Inflammatory macrophage treated with lipopolysaccharide for 1 hour (primary cell): ENCODE data around the gene LAMP1.
"Not testable (repeated sequence)": the region's sequence is repeated elsewhere in the genome, so short reads cannot be mapped to it uniquely, and the experiment has no call there.

Experiments
- DNase-seq, 2 donors: peaks; one replicate each; pipeline ENCODE4 v3.0.0-alpha.2; 2020 to 2022

Gene LAMP1

DNA sequence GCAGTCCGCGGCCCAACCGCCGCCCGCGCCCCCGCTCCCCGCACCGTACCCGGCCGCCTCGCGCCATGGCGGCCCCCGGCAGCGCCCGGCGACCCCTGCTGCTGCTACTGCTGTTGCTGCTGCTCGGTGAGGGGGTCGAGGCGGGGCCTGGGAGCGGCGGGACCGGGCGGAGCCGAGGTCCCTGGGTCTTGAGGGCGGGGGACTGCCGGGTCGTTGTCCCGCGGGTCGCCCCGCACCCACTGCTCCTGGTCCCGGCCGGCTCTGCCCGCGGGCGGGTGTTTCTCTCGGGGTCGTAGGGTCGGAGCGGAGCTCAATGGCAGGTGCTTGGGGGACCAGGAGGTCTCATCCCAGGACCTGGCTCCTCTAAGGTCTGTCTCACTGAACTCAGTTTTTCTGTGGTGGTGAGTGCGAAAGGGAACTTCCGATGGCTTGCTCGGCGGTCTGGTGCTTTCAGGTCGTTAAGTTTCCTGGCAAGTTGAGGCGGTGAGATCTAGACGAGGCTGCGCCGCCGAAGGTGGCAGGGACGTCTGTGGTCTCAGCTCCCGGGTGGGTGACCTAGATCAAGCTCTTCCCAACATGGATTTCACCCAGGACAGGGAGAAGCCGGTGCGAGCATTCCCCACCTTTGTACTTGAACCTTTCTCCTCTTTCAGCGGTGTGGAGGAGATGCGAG is 467 bp downstream of the LAMP1 start:
- DNase-seq = peak; percentile 52 to 55

DNA sequence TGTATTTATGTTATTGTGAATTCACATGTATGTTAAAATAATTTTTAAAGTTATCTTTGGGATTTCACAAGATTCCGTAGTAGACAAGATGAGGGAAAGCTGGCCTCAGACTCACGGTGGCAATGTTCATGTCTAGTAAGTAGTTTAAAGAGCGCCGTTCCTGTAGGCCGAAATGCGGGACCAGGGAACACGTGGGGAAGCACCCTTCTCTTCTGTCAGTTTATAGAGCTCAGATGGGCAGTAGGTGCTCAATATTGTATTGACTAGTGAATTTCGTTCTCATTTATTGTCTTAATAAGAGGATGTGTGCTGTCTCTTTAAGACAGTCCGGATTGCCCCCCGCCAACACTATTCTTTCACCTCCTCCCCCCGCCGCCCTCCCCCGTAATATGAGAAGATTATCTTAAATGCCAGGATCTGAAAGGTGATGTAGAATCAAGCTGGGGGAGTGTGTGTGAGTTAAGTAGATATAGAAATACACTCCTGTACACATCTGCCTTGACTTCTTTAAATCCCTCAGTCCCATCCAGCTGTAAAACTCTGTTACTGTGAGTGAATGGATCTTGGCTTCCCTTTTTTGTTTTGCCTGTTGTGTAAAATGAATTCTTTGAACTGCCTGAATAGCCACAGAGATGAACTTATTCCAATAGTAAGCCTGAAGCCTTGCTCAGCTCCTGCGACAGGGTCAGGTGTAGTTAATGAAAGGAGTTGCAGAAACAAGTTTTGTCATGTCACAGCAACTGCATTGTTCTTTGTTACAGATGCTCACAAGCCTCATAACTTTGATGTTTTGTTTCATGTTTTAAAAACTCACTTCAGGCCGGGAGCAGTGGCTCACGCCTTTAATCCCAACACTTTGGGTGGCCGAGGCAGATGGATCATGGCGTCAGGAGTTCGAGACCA is 1.3 kb downstream of the LAMP1 start:
- DNase-seq = peak; percentile 29 to 46

DNA sequence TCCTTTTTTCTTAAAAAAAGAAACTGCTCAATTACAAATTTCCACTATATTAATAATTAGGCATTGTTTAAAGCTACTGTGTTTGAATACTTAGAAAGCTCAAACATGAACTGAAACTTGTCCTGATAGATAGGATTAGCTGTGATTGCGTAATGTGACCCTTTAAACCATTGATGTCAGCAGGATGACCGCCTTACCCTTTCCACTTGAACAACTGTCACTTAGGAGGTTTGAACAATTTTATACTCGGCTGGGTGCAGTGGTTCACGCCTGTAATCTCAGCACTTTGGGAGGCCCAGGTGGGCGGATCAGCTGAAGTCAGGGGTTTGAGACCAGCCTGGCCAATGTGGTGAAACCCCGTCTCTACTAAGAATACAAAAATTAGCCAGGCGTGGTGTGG is 2.9 kb downstream of the LAMP1 start:
- peak; percentile 70 to 83 for DNase-seq

DNA sequence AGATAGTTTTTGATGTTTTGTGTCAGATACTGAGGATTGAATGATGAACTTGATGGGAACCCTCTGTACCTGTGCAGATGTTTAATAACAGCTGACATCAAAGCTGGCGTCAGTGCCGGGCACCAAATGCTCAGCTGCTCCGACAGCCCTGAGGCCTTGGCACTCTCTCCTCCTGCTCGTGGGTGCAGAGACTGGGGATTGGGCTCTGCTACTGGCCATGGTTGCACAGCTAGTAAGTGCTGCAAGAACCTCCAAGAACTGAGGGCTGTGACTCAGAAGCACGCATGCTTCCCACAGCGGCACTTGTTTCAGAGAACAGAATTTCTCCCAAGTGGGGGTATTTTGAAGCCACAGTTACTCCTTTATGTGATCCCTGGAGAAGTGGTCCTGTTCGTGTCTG is 5.9 kb downstream of the LAMP1 start:
- DNase-seq = peak in 1 of 2 donors; percentile 69

DNA sequence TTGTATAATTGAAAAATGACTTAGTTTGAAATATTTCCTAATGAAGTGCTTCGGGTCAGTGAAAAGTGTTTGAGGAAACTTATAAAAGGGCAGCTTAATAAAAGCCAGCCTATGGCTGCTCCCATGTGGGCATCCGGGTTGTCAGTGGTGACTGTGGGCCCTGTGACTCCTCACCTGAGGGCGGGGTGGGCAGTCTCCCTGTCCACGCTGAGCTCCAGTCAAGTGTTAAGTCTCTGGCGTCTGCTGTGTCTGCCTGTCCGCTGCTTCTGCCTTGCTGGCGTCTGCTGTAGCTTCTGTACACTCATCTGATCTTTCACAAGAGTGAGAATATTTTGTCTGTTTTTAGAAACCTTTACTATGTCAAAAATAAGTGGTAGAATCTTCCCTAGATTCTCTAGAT is 7.1 kb downstream of the LAMP1 start:
- no peak for DNase-seq

DNA sequence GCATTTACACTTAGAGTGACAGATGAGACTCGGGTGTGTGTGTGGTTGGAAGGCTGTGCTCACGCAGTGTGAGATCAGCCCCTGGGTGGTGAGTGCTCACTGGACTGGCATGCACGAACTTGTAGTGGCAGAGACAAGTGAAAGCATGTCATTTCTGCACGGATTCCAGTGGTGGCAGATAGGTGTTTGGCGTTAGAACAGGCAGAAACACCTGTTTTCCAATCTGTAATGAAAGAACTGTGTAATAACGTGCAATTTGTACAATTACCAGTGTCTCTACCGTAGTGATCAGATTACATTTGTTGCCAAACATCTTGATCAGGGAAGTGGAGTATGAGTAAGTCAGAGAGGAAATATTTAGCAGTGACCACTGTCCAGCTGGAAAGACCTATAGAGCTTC is 8.2 kb downstream of the LAMP1 start:
- DNase-seq = no peak

DNA sequence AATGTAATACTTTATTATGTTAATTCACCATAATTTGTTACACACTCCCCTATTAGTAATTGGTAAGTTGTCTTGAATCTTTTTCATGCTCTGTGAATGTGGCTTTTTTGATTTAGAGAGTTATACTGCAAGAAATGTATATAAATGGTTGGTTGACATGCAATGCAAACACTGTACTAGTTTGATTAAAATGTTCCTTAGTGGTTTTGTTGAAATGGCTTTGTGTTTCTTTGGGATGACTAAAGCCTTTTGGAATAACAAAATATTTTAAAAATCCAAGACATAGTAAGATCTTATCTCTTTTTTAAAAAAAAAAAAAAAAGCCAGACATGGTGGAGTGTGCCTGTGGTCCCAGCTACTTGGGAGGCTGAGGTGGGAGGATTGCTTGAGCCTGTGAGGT is 10.5 kb downstream of the LAMP1 start:
- no peak for DNase-seq

DNA sequence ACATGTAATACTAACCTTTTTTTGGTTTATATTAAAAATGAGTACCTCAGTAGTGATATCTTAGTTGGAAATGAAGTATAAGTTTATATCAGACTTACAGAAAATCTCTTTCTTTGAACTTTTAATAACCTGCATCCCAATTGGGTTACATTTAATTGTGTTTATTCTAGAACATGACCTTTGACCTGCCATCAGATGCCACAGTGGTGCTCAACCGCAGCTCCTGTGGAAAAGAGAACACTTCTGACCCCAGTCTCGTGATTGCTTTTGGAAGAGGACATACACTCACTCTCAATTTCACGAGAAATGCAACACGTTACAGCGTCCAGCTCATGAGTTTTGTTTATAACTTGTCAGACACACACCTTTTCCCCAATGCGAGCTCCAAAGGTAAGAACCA is 12.4 kb downstream of the LAMP1 start:
- no peak for DNase-seq

DNA sequence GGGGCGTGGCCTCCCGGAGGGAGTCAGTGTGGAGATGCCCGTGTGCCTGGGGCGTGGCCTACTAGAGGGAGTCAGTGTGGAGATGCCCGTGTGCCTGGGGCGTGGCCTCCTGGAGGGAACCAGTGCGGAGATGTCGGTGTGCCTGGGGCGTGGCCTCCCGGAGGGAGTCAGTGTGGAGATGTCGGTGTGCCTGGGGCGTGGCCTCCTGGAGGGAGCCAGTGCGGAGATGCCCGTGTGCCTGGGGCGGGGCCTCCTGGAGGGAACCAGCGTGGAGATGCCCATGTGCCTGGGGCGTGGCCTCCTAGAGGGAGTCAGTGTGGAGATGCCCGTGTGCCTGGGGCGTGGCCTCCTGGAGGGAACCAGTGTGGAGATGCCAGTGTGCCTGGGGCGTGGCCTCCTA is 17.1 kb downstream of the LAMP1 start:
- DNase-seq = not testable (repeated sequence)

DNA sequence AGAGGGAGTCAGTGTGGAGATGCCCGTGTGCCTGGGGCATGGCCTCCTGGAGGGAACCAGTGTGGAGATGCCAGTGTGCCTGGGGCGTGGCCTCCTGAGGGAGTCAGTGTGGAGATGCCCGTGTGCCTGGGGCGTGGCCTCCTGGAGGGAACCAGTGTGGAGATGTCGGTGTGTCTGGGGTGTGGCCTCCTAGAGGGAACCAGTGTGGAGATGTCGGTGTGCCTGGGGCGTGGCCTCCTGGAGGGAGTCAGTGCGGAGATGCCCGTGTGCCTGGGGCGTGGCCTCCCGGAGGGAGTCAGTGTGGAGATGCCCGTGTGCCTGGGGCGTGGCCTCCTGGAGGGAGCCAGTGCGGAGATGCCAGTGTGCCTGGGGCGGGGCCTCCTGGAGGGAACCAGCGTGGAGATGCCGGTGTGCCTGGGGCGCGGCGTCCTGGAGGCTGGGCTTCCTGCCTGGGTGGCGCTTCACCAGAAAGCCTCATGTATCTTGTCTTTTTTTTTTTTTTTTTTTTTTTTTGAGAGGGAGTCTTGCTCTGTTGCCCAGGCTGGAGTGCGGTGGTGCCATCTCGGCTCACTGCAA is 17.9 kb downstream of the LAMP1 start:
- DNase-seq = peak in 1 of 2 donors; percentile 21

DNA sequence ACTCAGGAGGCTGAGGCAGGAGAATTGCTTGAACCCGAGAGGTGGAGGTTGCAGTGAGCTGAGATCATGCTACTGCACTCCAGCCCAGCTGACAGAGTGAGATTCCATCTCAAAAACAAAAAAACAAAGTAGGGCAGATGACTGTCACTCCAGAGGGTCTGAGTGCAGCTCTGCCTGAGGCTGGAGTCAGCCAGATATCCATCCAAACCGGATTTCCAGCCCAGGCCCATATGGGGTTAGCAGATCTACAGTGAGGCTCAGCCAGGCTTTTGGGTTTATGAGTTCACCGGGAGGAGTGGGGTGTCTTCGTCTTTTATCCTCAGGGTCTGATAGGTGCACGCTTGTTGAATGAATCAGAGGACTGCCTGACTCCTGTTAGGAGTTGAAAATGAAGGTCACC is 19.0 kb downstream of the LAMP1 start:
- DNase-seq = no peak

DNA sequence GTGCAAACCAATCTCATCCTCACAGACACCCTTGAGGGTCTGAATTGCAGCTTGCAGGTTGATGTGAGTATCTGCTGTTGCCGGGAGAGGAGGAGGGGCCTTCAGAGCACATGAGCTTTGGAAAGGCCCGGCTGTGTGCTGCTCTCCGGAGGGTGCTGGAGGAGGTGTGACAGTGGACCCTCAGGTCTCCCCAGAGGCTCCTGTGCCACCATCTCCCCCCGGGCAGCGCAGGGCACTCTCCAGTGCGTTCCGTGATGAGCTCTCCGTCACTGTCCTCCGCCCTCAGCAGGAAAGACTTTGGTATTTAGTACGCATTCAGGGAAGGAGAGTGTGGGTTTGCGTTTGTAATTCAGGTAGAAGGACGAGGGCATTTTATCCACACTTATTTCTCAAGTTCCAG is 20.0 kb downstream of the LAMP1 start:
- DNase-seq = no peak

DNA sequence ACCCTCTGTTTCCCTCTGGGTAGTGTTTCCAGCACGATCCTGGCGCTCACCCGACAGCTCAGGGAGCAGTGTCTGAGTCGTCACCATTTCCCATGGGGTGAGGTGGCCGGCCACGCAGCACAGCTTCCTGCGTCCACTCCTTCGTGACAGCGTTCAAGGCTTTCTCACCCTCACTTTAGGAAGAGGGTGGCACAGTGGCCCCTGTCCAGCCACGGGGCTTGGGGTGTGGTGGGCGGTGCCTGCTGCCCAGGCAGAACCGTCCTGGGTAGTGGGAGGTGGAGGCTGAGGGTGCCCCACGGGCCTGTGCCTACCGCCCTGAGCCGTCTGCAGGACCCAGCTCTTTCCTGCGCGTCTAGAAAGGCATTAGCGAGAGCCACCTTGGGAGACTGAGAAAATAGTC is 21.9 kb downstream of the LAMP1 start:
- DNase-seq = no peak

DNA sequence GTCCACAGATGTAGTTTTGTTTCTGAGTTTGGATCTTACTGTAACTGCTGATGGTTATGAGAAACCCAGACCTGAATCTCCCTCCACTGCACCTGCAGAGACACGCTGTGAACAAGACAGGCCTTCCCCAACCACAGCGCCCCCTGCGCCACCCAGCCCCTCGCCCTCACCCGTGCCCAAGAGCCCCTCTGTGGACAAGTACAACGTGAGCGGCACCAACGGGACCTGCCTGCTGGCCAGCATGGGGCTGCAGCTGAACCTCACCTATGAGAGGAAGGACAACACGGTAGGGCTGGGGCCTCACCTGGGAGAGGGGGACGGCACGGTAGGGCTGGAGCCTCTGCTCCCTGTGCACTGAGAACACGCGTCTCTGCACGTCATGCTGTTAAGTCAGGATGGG is 22.3 kb downstream of the LAMP1 start:
- no peak for DNase-seq

DNA sequence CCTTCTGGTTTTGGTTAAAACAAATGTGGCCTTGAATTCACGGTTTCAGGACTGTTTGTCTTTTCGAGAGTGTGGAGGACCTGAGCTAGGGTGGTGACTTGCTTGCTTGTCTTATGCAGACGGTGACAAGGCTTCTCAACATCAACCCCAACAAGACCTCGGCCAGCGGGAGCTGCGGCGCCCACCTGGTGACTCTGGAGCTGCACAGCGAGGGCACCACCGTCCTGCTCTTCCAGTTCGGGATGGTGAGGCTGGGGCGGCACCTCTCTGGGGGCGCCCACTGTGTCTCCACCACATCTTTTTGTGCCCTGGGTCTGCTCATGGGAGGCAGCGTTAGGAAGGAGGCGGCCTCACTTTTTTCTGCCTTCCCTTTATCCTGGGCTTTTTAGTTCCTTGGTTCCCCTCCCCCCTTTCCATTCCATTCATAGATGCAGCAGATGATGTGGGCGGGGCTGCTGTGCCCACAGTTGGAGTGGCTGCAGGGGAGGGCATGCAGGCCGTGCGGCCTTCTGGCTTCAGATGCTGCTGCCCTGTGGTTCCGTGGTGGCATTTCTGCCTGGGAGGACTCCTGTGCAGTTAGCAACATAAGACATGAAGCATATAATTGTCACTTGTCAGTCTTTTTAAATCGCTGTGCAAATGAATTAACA is 23.3 kb downstream of the LAMP1 start:
- no peak for DNase-seq

DNA sequence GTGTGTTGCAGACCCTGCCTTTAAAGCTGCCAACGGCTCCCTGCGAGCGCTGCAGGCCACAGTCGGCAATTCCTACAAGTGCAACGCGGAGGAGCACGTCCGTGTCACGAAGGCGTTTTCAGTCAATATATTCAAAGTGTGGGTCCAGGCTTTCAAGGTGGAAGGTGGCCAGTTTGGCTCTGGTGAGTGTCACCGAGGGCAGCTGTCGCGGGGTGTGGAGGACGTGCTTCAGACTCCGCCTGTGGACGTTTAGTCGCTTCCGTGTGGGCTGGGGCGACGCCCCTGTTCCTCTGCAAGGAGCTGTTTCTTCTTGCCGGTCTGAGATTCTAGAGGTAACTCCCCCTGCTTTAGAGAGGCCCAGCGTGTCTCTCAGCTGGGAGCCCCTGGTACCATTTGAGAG is 24.5 kb downstream of the LAMP1 start:
- no peak for DNase-seq

DNA sequence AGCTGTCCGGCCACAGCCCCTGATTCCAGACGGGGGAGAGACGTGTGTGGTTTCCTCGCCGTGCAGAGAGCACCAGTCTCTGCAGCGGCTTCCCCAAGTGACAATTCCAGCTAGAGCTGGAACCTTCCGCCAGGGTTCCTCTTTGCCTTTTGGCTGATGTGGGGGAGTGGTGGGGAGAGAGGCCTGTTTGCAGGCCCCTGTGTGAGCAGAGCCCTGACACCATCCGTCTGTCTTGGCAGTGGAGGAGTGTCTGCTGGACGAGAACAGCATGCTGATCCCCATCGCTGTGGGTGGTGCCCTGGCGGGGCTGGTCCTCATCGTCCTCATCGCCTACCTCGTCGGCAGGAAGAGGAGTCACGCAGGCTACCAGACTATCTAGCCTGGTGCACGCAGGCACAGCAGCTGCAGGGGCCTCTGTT is 25.0 kb downstream of the LAMP1 start:
- no peak for DNase-seq

DNA sequence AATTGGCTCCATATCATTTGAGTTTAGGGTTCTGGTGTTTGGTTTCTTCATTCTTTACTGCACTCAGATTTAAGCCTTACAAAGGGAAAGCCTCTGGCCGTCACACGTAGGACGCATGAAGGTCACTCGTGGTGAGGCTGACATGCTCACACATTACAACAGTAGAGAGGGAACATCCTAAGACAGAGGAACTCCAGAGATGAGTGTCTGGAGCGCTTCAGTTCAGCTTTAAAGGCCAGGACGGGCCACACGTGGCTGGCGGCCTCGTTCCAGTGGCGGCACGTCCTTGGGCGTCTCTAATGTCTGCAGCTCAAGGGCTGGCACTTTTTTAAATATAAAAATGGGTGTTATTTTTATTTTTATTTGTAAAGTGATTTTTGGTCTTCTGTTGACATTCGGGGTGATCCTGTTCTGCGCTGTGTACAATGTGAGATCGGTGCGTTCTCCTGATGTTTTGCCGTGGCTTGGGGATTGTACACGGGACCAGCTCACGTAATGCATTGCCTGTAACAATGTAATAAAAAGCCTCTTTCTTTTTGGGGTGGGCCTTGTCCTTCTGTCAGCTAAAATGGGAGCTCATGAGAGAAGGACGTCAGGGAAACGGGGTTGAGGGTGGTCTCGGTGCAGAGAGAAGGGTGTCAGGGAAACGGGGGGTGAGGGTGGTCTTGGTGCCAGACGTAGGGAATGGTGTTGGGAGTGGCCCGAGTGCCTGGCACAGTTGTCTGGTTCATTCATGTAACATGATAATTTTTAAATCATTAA is 26.0 kb downstream of the LAMP1 start:
- no peak for DNase-seq

DNA sequence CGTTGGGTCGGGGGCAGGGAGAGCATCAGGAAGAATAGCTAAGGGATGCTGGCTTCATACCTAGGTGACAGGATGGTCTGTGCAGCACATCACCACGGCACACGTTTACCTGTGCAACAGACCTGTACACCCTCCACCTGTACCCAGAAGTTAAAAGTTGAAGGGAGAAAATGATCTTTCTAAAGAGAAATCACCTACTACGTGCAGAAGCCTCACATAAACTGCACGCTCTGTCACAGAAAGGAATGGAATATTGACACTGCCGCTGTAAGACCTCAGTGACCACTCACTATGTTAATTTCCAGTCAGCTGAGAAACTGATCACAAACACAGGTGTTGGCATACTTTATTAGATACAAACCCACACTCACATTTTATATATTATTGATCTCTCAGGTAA is 26.8 kb downstream of the LAMP1 start:
- DNase-seq = no peak

DNA sequence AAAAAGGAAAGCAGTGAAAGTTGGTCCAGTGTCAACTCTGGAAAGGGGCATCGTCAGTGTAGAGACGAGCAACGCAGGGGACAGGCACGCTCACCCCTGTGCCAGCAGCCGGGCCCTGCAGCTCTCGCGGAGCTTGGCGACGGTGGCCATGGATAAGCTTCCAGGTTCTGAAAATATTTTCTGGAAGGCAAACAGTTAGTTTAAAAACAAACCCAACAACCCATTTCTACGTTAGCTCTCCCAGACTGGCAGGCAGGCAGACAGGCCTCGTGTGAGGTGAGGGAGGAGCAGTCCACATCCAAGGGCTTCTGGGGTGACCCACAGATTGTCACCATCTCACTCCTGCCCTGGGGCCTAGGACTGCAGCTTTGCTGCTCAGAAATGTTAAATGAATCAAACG is 27.4 kb downstream of the LAMP1 start:
- DNase-seq = no peak

DNA sequence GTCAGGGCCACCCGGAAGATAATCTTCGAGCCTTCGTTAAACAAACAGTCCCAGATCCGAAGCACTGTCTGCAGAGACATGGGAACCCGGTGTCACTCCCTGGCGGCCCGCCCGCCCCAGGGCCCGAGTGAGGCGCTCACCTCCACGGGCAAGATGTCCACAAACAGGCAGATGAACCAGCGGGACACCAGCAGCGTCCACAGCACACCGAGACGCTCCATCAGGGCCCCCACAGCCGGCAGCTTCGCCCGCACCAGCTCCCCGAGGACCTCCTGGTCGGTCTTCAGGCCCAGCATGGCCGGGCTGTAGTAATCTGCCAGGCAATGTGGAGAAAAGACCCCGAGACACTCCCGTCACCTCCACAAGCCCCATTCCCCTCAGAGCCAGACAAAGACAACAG is 28.7 kb downstream of the LAMP1 start:
- no peak for DNase-seq

DNA sequence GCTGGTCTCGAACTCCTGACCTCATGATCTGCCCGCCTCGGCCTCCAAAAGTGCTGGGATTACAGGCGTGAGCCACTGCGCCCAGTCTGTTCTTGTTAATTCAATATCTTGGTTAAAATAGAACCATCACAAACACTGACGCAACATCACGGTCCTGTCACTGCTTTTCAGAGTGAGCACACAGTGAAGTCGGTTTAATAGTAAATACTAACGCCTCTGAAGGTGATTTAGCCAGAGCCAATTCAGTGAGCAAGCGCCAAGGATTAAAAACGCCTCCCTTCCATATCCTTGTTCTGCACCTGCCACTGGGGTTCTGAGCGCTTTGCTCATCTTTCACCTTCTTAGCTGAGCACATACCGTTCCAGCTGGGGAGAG is 30.3 kb downstream of the LAMP1 start:
- DNase-seq = no peak
